Thyroid gland (tissue), 4 donors: ENCODE results near the gene ZNF777. TPM values are rescaled to one million over a fixed set of nuclear protein-coding genes. Genes with fewer than 3 reads are reported as not detected.

ENCODE experiments used
- DNase-seq, 2 donors: peaks; one replicate each; pipeline ENCODE4 v3.0.0-alpha.2; 2019
- H3K27ac ChIP-seq, 3 donors: fragments of 200-600 bp; sonication (generic); 1 replicate in 2 of 3; 2 replicates in 1 of 3; pipeline ENCODE4 v1.5.1; 2016 to 2019; ENCODE audit warnings: mild to moderate bottlenecking in 1 of 3, moderate library complexity in 1 of 3
- H3K27me3 ChIP-seq: fragments of 200-600 bp; sonication (generic); one replicate; pipeline ENCODE4 v1.5.1; 2019
- H3K36me3 ChIP-seq, 2 donors: fragments of 200-600 bp; sonication (generic); one replicate each; pipeline ENCODE4 v1.5.1; 2016 to 2019
- H3K4me1 ChIP-seq, 2 donors: fragments of 200-600 bp; sonication (generic); one replicate each; pipeline ENCODE4 v1.5.1; 2017 to 2019
- H3K4me3 ChIP-seq, 3 donors: fragments of 200-600 bp; sonication (generic); replicated peaks in 1 of 3; 1 replicate in 2 of 3; 2 replicates in 1 of 3; pipeline ENCODE4 v1.5.1; 2016; ENCODE audit warnings: mild to moderate bottlenecking in 1 of 3
- H3K9me3 ChIP-seq: fragments of 200-600 bp; sonication (generic); one replicate; pipeline ENCODE4 v1.5.1; 2017
- POLR2A ChIP-seq, 2 donors: fragments of 450-650 bp; IDR thresholded peaks; one replicate each; pipeline ENCODE4 v1.6.1; 2017; ENCODE audit warnings: antibody characterized with exemption in 2 of 2, mild to moderate bottlenecking in 2 of 2, moderate library complexity in 1 of 2
- WGBS, 2 donors: methylation state at CpG; one replicate each; pipeline ENCODE4 v1.1.5; 2017; 5-methylcytosine and 5-hydroxymethylcytosine counted together
- intact Hi-C: fragments of 100-400 bp; cut with DNase I; formaldehyde crosslinking; loops from one replicate; pipeline ENCODE4 v1.15.1; 2023
- total RNA-seq, 4 donors: library from RNA; depleted of rRNA; stranded (reverse); fragments of >200 nt; gene quantifications; one replicate each; pipeline ENCODE4 v1.2.3, GENCODE V29; 2016
- TF ChIP-seq, protein P1 (sequence below), 6 experiments: fragments of 200-600 bp in 3 of 6; fragments of 450-650 bp in 3 of 6; sonication (generic) in 3 of 6; IDR thresholded peaks; one replicate each; pipeline ENCODE4 v1.5.1; 2016 to 2019; ENCODE audit warnings: antibody characterized with exemption in 6 of 6, mild to moderate bottlenecking in 2 of 6, inconsistent platforms in 1 of 6, moderate library complexity in 1 of 6

Gene ZNF777
- total RNA-seq, 4 donors from 2014 or later, result 9.0 to 14.9 (median 12.1) TPM

DNA sequence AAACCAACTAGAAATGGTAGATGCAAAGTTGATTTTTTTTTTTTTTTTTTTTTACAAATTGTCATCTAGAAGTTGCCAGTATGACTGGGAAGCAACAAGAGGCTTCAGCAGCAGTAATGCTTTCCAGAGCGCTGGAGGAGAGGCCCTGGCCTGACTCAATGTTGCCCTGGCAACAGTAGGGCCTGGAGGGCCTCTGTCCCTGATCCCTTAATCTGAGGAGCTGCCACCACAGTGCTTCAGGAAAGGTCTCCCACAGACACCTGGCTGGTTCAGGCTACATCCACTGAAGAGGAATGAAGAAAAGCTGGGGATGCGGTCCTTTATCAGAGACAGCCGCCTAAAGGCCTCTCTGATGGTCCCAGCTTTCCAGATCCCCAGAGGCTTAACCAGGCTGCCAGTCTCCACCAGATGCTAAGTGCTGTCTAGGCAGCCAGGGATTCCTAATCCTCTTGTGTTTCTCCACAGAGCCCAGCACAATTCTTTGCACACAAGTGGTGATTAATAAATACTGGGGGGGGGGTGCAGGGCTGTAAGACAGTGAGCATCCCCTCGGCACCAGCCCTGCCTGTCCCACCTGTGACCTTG is 33.7 kb downstream of the ZNF777 start:
- TF ChIP-seq, protein P1, sequence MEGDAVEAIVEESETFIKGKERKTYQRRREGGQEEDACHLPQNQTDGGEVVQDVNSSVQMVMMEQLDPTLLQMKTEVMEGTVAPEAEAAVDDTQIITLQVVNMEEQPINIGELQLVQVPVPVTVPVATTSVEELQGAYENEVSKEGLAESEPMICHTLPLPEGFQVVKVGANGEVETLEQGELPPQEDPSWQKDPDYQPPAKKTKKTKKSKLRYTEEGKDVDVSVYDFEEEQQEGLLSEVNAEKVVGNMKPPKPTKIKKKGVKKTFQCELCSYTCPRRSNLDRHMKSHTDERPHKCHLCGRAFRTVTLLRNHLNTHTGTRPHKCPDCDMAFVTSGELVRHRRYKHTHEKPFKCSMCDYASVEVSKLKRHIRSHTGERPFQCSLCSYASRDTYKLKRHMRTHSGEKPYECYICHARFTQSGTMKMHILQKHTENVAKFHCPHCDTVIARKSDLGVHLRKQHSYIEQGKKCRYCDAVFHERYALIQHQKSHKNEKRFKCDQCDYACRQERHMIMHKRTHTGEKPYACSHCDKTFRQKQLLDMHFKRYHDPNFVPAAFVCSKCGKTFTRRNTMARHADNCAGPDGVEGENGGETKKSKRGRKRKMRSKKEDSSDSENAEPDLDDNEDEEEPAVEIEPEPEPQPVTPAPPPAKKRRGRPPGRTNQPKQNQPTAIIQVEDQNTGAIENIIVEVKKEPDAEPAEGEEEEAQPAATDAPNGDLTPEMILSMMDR (IDR thresholded peaks at IDR 0.05), result no peak
- no peak for TF ChIP-seq POLR2A (IDR thresholded peaks at IDR 0.05)
- WGBS, 2 donors, result 79 to 89% methylated on average over 3 to 4 of the region's 4 CpGs
- Histone ChIP-seq H3K27ac (no peak overlapping the region), H3K4me3 (no peak overlapping the region), H3K9me3 (no peaks in the 10 kb centered on the region), H3K4me1 (peaks cover 9 to 11% of the 10 kb centered on the region in 2 donors), H3K36me3 (peaks cover 6% of the 10 kb centered on the region in 2 donors), H3K27me3 (no peaks in the 10 kb centered on the region)
- intact Hi-C loops, result no loop called here
- no peak for DNase-seq

DNA sequence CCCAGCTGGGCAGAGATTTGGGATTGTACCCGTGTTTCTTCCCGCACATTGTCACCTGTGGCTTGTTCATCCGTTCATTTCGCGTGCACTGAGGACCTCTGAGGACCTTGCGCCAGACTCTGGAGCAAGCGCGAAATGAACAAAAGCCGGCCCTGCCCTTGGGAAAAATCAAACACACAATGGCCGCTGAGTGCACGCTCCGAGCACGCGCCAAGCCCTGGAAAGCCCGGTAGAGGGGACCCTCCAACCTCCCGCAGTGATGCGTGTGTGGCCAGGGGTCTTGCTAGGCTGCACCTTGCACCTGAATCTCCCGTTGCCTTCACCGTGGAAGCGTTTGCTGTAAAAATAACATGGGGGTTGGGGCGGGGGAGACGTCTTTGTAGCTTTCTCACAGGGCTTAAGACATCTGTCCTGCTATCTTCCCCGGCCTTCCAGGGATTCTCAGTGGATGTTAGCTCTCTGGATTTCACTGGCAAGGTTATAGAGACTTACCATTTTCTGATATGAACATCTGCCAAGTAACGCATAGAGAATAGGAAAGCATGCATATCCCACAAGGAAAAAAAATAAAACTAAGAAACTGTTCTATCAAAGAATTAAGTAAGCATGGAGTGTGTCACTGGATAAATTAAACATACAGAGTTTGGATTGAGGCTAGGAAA is 37.3 kb downstream of the ZNF777 start:
- no peaks in the 10 kb centered on the region for H3K36me3 ChIP-seq
- peak; percentile 34 to 38 for DNase-seq
- H3K27ac ChIP-seq, result peak overlapping the region in 1 of 3 donors; percentile 1
- H3K4me3 ChIP-seq, result no peak overlapping the region
- H3K27me3 ChIP-seq, result no peaks in the 10 kb centered on the region
- no peak for TF ChIP-seq POLR2A (IDR thresholded peaks at IDR 0.05)
- TF ChIP-seq, protein P1 (IDR thresholded peaks at IDR 0.05), result no peak
- 22 to 32% methylated on average over 14 to 24 of the region's 24 CpGs for WGBS, 2 donors
- H3K4me1 ChIP-seq, result peaks cover 9 to 11% of the 10 kb centered on the region in 2 donors
- H3K9me3 ChIP-seq, result no peaks in the 10 kb centered on the region
- intact Hi-C loops, result no loop called here

DNA sequence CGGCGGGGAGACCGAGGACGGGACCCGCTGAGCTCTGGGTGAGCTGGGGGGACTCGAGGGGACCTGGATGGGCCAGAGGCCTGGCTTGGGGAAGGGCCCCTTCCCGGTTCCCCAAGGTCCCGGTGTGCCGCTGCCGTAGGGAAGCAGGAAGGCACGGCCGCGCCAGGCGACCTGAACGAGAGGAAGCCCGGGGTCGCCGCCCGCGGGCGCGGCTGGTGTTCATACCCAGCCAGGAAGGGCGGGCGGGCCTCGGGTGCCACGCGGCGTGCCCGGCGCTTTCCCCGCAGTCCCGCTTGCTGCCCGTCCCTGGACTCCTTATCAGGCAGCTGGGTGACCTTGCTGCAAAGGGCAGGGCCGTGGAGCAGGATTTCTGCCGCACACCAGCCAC is 38.0 kb downstream of the ZNF777 start:
- intact Hi-C loops, result no loop called here
- peak overlapping the region in 2 of 3 donors; percentile 1 to 22 for H3K27ac ChIP-seq
- H3K4me3 ChIP-seq, result peak overlapping the region in 2 of 3 donors; percentile 11 to 21
- peaks cover 9 to 11% of the 10 kb centered on the region in 2 donors for H3K4me1 ChIP-seq
- H3K27me3 ChIP-seq, result no peaks in the 10 kb centered on the region
- H3K36me3 ChIP-seq, result no peaks in the 10 kb centered on the region
- H3K9me3 ChIP-seq, result no peaks in the 10 kb centered on the region
- TF ChIP-seq, protein P1 (IDR thresholded peaks at IDR 0.05), result no peak
- no peak for TF ChIP-seq POLR2A (IDR thresholded peaks at IDR 0.05)
- 17 to 28% methylated on average over 2 to 16 of the region's 35 CpGs for WGBS, 2 donors
- peak; percentile 20 to 29 for DNase-seq

DNA sequence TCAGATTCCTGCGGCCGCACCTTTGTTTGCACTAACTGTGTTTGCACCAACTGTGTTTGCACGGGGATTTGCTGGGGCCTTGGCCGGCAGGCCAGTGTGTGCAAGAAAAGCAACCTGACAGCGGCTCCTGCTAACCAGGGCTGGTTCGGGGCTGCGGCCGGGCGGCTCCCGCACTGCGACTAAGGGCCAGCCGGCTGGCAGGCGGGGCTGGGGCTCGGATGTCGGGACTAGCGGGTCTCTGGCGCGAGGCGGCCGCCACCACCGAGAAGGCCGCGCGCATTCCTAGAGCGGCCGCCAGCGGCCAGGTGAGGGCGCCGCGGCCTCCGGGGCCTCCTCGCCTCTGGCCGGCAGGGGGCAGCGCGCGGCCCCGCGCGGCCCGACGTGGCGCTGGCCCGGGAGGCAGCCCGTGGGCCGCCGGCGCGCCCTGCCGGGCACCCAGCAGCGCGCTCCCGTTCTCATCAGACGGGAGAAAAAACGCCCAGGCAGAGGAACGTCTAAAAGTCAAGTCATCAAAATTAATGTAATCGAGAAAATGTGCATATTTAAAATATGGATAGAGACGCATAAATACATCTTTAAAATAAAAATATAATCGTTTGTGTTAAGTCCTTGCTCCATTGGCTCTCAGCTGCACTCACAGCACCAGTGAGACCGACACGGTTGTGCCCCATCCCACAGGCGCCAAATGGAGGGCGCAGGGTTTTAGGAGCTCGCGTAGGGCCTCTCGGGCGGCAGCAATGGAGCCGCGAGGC is 38.5 kb downstream of the ZNF777 start:
- TF ChIP-seq, protein P1 (IDR thresholded peaks at IDR 0.05), result peak in 4 of 6 experiments; percentile 15 to 80 (median 74)
- TF ChIP-seq POLR2A (IDR thresholded peaks at IDR 0.05), result no peak
- H3K4me1 ChIP-seq, result peaks cover 9 to 11% of the 10 kb centered on the region in 2 donors
- H3K27ac ChIP-seq, result peak overlapping the region in 1 of 3 donors; percentile 22
- peak overlapping the region in 2 of 3 donors; percentile 22 to 51 for H3K4me3 ChIP-seq
- no peaks in the 10 kb centered on the region for H3K36me3 ChIP-seq
- WGBS, 2 donors, result 10 to 11% methylated on average over 36 to 39 of the region's 68 CpGs
- peak; percentile 59 to 65 for DNase-seq
- no peaks in the 10 kb centered on the region for H3K9me3 ChIP-seq
- intact Hi-C loops, result no loop called here
- no peaks in the 10 kb centered on the region for H3K27me3 ChIP-seq
